Natural killer cell (primary cell): ENCODE results near the gene SCGB1D2. TPM values are rescaled to one million over a fixed set of nuclear protein-coding genes. Genes with fewer than 3 reads are reported as not detected.
"Not testable (repeated sequence)": the region's sequence is repeated elsewhere in the genome, so short reads cannot be mapped to it uniquely, and the experiment has no call there.

Source experiments
- ATAC-seq, 3 donors: fragments of 150-1000 bp in 2 of 3; fragments of 200-7000 bp in 1 of 3; cut with Tn5 transposase; 1 replicate in 1 of 3; 2 replicates in 2 of 3; pipeline ENCODE4 v1.10.0; 2021; ENCODE audit warnings: mild to moderate bottlenecking in 2 of 3, moderate library complexity in 2 of 3
- DNase-seq, 2 donors: peaks; one replicate each; pipeline versions ENCODE4 v3.0.0 to v3.0.0-alpha.2; 2013 to 2021; ENCODE audit warnings: mixed read lengths in 1 of 2
- H3K27ac ChIP-seq: one replicate; pipeline ENCODE4 v1.5.1; 2013; ENCODE audit warnings: mild to moderate bottlenecking, low read length
- H3K27me3 ChIP-seq: one replicate; pipeline ENCODE4 v1.6.1; 2013; ENCODE audit warnings: low read length; ENCODE audit not compliant: control insufficient read depth, insufficient read depth
- H3K36me3 ChIP-seq: one replicate; pipeline ENCODE4 v1.6.1; 2013; ENCODE audit warnings: low read length; ENCODE audit not compliant: control insufficient read depth, insufficient read depth
- H3K4me1 ChIP-seq: one replicate; pipeline ENCODE4 v1.6.1; 2013; ENCODE audit warnings: low read length; ENCODE audit not compliant: control insufficient read depth, insufficient read depth
- H3K4me3 ChIP-seq: one replicate; pipeline ENCODE4 v1.5.1; 2013; ENCODE audit warnings: low read length
- H3K9me3 ChIP-seq: one replicate; pipeline ENCODE4 v1.6.1; 2013; ENCODE audit warnings: low read length; ENCODE audit not compliant: control insufficient read depth, insufficient read depth
- H3K27ac Mint-ChIP-seq, 2 donors: one replicate each; pipeline ENCODE4 v1.8.0; 2022; ENCODE audit warnings: mild to moderate bottlenecking in 2 of 2, mixed read lengths in 2 of 2, moderate library complexity in 1 of 2
- H3K27me3 Mint-ChIP-seq, 2 donors: one replicate each; pipeline ENCODE4 v1.8.0; 2022; ENCODE audit warnings: low read depth in 2 of 2, mixed read lengths in 2 of 2
- H3K36me3 Mint-ChIP-seq: one replicate; pipeline ENCODE4 v1.8.0; 2022; ENCODE audit warnings: mixed read lengths
- H3K4me1 Mint-ChIP-seq, 2 donors: one replicate each; pipeline ENCODE4 v1.8.0; 2022; ENCODE audit warnings: mixed read lengths in 2 of 2
- H3K4me3 Mint-ChIP-seq: one replicate; pipeline ENCODE4 v1.8.0; 2022; ENCODE audit warnings: mild to moderate bottlenecking, moderate library complexity, mixed read lengths
- H3K9me3 Mint-ChIP-seq, 2 donors: one replicate each; pipeline ENCODE4 v1.8.0; 2022; ENCODE audit warnings: mixed read lengths in 2 of 2
- CTCF ChIP-seq: fragments of 200-600 bp; IDR thresholded peaks from one replicate; pipeline ENCODE4 v1.8.0; 2022; ENCODE audit warnings: antibody characterized with exemption
- WGBS: methylation state at CpG from one replicate; pipeline ENCODE4 v1.1.7; 2013; ENCODE audit warnings: missing lambda C conversion rate; ENCODE audit not compliant: insufficient coverage; 5-methylcytosine and 5-hydroxymethylcytosine counted together
- intact Hi-C: fragments of 100-400 bp; cut with micrococcal nuclease; formaldehyde crosslinking; loops from one replicate; pipeline ENCODE4 v1.14.2; 2022
- total RNA-seq, 4 donors: library from RNA; stranded (reverse); fragments of 120-200 nt in 1 of 4; gene quantifications; one replicate each; pipeline versions ENCODE4 v1.2.3 to v1.2.4, GENCODE V29; 2013 to 2022

The SCGB1D2 gene
- not detected for total RNA-seq
- total RNA-seq (2013), result not detected

GRCh38 chr11:62242021-62242420 is at the start of gene SCGB1D2:
Gene SCGB1D2 (plus strand): TSS chr11:62242239. CDS start chr11:62242308, 69 bp downstream.
- Mint-ChIP-seq H3K27me3 (peaks cover 18 to 39% of the 10 kb centered on the region in 2 donors), H3K9me3 (no peaks in the 10 kb centered on the region), H3K4me1 (no peaks in the 10 kb centered on the region), H3K27ac (no peak within 1 kb of the TSS), H3K36me3 (no peaks in the 10 kb centered on the region), H3K4me3 (no peak within 1 kb of the TSS)
- no peak for ATAC-seq
- whole genome bisulfite sequencing, result 34% methylated on average over 3 of the region's 3 CpGs
- no peaks in the 10 kb centered on the region for H3K9me3 ChIP-seq
- intact Hi-C loops, result no loop called here
- H3K27me3 ChIP-seq, result peaks cover 12% of the 10 kb centered on the region
- no peaks in the 10 kb centered on the region for H3K4me1 ChIP-seq
- no peak for DNase-seq
- H3K36me3 ChIP-seq, result no peaks in the 10 kb centered on the region
- no peak within 1 kb of the TSS for H3K27ac ChIP-seq
- TF ChIP-seq CTCF, result no peak
- no peak within 1 kb of the TSS for H3K4me3 ChIP-seq

GRCh38 chr11:62193952-62194351 is 48.1 kb upstream of the SCGB1D2 start:
- H3K36me3 Mint-ChIP-seq, result no peaks in the 10 kb centered on the region
- ATAC-seq, result no peak
- Histone ChIP-seq H3K4me1 (no peaks in the 10 kb centered on the region), H3K9me3 (no peaks in the 10 kb centered on the region), H3K36me3 (no peaks in the 10 kb centered on the region), H3K27me3 (peaks cover 3% of the 10 kb centered on the region), H3K4me3 (no peak overlapping the region), H3K27ac (no peak overlapping the region)
- H3K4me3 Mint-ChIP-seq, result no peak overlapping the region
- H3K27ac Mint-ChIP-seq, result no peak overlapping the region
- intact Hi-C loops, result no loop called here
- no peaks in the 10 kb centered on the region for H3K9me3 Mint-ChIP-seq
- 64% methylated on average over 4 of the region's 4 CpGs for WGBS
- no peak for TF ChIP-seq CTCF
- peaks cover 34 to 65% of the 10 kb centered on the region in 2 donors for H3K27me3 Mint-ChIP-seq
- H3K4me1 Mint-ChIP-seq, result no peaks in the 10 kb centered on the region
- DNase-seq, result no peak

- H3K4me3 ChIP-seq, H3K27me3 ChIP-seq, DNase-seq, H3K4me1 ChIP-seq, H3K27ac ChIP-seq, H3K27ac Mint-ChIP-seq, H3K36me3 Mint-ChIP-seq, H3K9me3 ChIP-seq, H3K4me1 Mint-ChIP-seq, H3K9me3 Mint-ChIP-seq, ATAC-seq, H3K36me3 ChIP-seq, intact Hi-C loops, H3K4me3 Mint-ChIP-seq: not testable (repeated sequence)
- 0% methylated on average over 3 of the region's 9 CpGs for WGBS
- peaks cover 30 to 62% of the 10 kb centered on the region in 2 donors for H3K27me3 Mint-ChIP-seq
Measured at GRCh38 chr11:62195010-62195409, 47.0 kb upstream of the SCGB1D2 start.

GRCh38 chr11:62195945-62196344 is 46.1 kb upstream of the SCGB1D2 start:
- intact Hi-C loops, result no loop called here
- H3K27ac Mint-ChIP-seq, result no peak overlapping the region
- no peaks in the 10 kb centered on the region for H3K4me1 ChIP-seq
- no peaks in the 10 kb centered on the region for H3K36me3 Mint-ChIP-seq
- no peaks in the 10 kb centered on the region for H3K9me3 Mint-ChIP-seq
- peaks cover 3% of the 10 kb centered on the region for H3K27me3 ChIP-seq
- no peaks in the 10 kb centered on the region for H3K4me1 Mint-ChIP-seq
- H3K4me3 ChIP-seq, result no peak overlapping the region
- no peaks in the 10 kb centered on the region for H3K9me3 ChIP-seq
- WGBS, result 45% methylated on average over 6 of the region's 7 CpGs
- H3K27ac ChIP-seq, result no peak overlapping the region
- H3K36me3 ChIP-seq, result no peaks in the 10 kb centered on the region
- DNase-seq, result no peak
- H3K4me3 Mint-ChIP-seq, result no peak overlapping the region
- no peak for TF ChIP-seq CTCF
- H3K27me3 Mint-ChIP-seq, result peaks cover 33 to 61% of the 10 kb centered on the region in 2 donors
- no peak for ATAC-seq

GRCh38 chr11:62197400-62197799 is 44.6 kb upstream of the SCGB1D2 start:
- peaks cover 41 to 63% of the 10 kb centered on the region in 2 donors for H3K27me3 Mint-ChIP-seq
- H3K4me1 ChIP-seq, H3K27me3 ChIP-seq, H3K4me3 ChIP-seq, H3K36me3 Mint-ChIP-seq, H3K36me3 ChIP-seq, intact Hi-C loops, H3K4me3 Mint-ChIP-seq, H3K4me1 Mint-ChIP-seq, H3K27ac Mint-ChIP-seq, H3K9me3 ChIP-seq, H3K9me3 Mint-ChIP-seq, DNase-seq, H3K27ac ChIP-seq, ATAC-seq: not testable (repeated sequence)
- 96% methylated on average over 2 of the region's 2 CpGs for WGBS
